K562 (cell line): ENCODE measurements around the gene TANK. TPM values are rescaled to one million over a fixed set of nuclear protein-coding genes. Genes with fewer than 3 reads are reported as not detected.

Source experiments
- ATAC-seq: fragments of 200-7000 bp; cut with Tn5 transposase; 3 replicates; pipeline ENCODE4 v1.9.1; 2020; ENCODE audit warnings: moderate library complexity
- BruUV-seq: library from RNA; stranded (reverse); fragments of 400-500 nt; replicated peaks from 2 replicates; lab custom pipeline; 2021; lab: Mats Ljungman, UMichigan
- CTCF ChIA-PET: fragments of 300-600 bp; formaldehyde crosslinking; extraction: SDS; loops from one replicate; lab custom pipeline; 2021; ENCODE audit warnings: low intra/inter-chr PET ratio; lab: Yijun Ruan, JAX
- POLR2A ChIA-PET: fragments of 300-600, 350-650 bp; sonication (Branson Sonifier 250); formaldehyde crosslinking; extraction: SDS; loops from one replicate; lab custom pipeline; 2021; ENCODE audit warnings: antibody characterized with exemption, inconsistent platforms; lab: Yijun Ruan, JAX
- DNase-seq, 4 experiments: peaks; one replicate each; pipeline versions ENCODE4 v3.0.0 to v3.0.0-alpha.2; 2011 to 2018; ENCODE audit warnings: low spot score in 3 of 4, mixed read lengths in 3 of 4; ENCODE audit errors: extremely low read depth in 1 of 4
- FAIRE-seq: peaks from 2 replicates; lab custom pipeline; 2011; peaks lifted over from hg19 to GRCh38; lab: Jason Lieb, UNC
- H2AFZ ChIP-seq: 2 replicates; pipeline ENCODE4 v1.6.0; 2011; ENCODE audit warnings: low read depth, low read length, control low read depth, inconsistent platforms
- H3K27ac ChIP-seq: fragments of 200-600 bp; 3 replicates; pipeline ENCODE4 v1.8.0; 2011; ENCODE audit warnings: low read depth, mild to moderate bottlenecking, control low read depth, inconsistent platforms, low read length, moderate library complexity, mixed read lengths; ENCODE audit errors: extremely low read depth
- H3K27me3 ChIP-seq, 2 experiments: fragments of 300-600 bp in 1 of 2; 2 replicates in 1 of 2; 3 replicates in 1 of 2; pipeline versions ENCODE4 v1.6.0 to v1.8.0; 2011; ENCODE audit warnings: inconsistent platforms in 2 of 2, low read length in 2 of 2, mild to moderate bottlenecking in 1 of 2, mixed read lengths in 1 of 2, moderate library complexity in 1 of 2; ENCODE audit not compliant: control insufficient read depth in 2 of 2, insufficient read depth in 2 of 2
- H3K36me3 ChIP-seq: fragments of 300-600 bp; 3 replicates; pipeline ENCODE4 v1.8.0; 2011; ENCODE audit warnings: mild to moderate bottlenecking, low read length, inconsistent platforms; ENCODE audit not compliant: control insufficient read depth, insufficient read depth
- H3K4me1 ChIP-seq, 2 experiments: fragments of 200-600 bp in 1 of 2; replicated peaks in 1 of 2; 2 replicates in 1 of 2; 3 replicates in 1 of 2; pipeline versions ENCODE4 v1.5.1 to v1.8.0; 2011; ENCODE audit warnings: inconsistent platforms in 2 of 2, low read length in 2 of 2, mild to moderate bottlenecking in 1 of 2, mixed read lengths in 1 of 2, moderate library complexity in 1 of 2; ENCODE audit not compliant: control insufficient read depth in 2 of 2, insufficient read depth in 2 of 2
- H3K4me2 ChIP-seq: 2 replicates; pipeline ENCODE4 v1.6.1; 2011; ENCODE audit warnings: low read length, control low read depth, inconsistent platforms, mixed read lengths; ENCODE audit not compliant: insufficient read depth
- H3K4me3 ChIP-seq: fragments of 200-600 bp; sonication (generic), shearing (Covaris generic); 2 replicates; pipeline ENCODE4 v1.5.1; 2016; ENCODE audit warnings: control low read depth, inconsistent platforms
- H3K79me2 ChIP-seq: fragments of 200-600 bp; 3 replicates; pipeline ENCODE4 v1.8.0; 2011; ENCODE audit warnings: low read length, inconsistent platforms; ENCODE audit not compliant: control insufficient read depth, insufficient read depth
- H3K9ac ChIP-seq, 2 experiments: 2 replicates each; pipeline versions ENCODE4 v1.6.0 to v1.6.1; 2011; ENCODE audit warnings: low read depth in 2 of 2, low read length in 2 of 2, control low read depth in 1 of 2, inconsistent platforms in 1 of 2, mild to moderate bottlenecking in 1 of 2, mixed read lengths in 1 of 2; ENCODE audit not compliant: insufficient read depth in 1 of 2
- H3K9me1 ChIP-seq: one replicate; pipeline ENCODE4 v1.6.0; 2011; ENCODE audit warnings: inconsistent platforms, mild to moderate bottlenecking, low read length, moderate library complexity; ENCODE audit not compliant: control insufficient read depth, insufficient read depth
- H3K9me3 ChIP-seq: replicated peaks from 2 replicates; pipeline ENCODE4 v1.5.1; 2011; ENCODE audit warnings: low read depth, low read length, inconsistent platforms; ENCODE audit not compliant: control insufficient read depth, insufficient read depth
- H4K20me1 ChIP-seq: replicated peaks from 2 replicates; pipeline ENCODE4 v1.6.1; 2011; ENCODE audit warnings: low read length, inconsistent platforms, mixed read lengths; ENCODE audit not compliant: control insufficient read depth, insufficient read depth
- ARID3A ChIP-seq: IDR thresholded peaks from 2 replicates; pipeline ENCODE4 v1.6.1; 2012; ENCODE audit warnings: low read depth, low read length, improper control_type of control experiment, borderline replicate concordance
- CSDE1 ChIP-seq, 2 experiments: fragments of 450-650 bp; IDR thresholded peaks; 2 replicates each; pipeline ENCODE4 v1.6.1; 2016; ENCODE audit warnings: mild to moderate bottlenecking in 1 of 2
- E2F1 ChIP-seq: sonication (generic); formaldehyde crosslinking; IDR thresholded peaks from 2 replicates; pipeline ENCODE4 v1.8.1; 2023; ENCODE audit warnings: mild to moderate bottlenecking, missing genetic modification reagents, moderate library complexity
- HINFP ChIP-seq: fragments of 450-650 bp; conservative IDR thresholded peaks from 2 replicates; pipeline ENCODE4 v1.6.1; 2016; ENCODE audit warnings: missing genetic modification characterization, low read depth, mild to moderate bottlenecking, control low read depth, missing compliant biosample characterization
- MTF1 ChIP-seq: fragments of 250-450 bp; sonication (Bioruptor Pico); IDR thresholded peaks from 2 replicates; pipeline ENCODE4 v1.9.0; 2021; ENCODE audit warnings: moderate library complexity, mild to moderate bottlenecking, inconsistent platforms, borderline replicate concordance
- NR0B1 ChIP-seq: fragments of 450-650 bp; IDR thresholded peaks from one replicate; pipeline ENCODE4 v1.6.1; 2018; ENCODE audit warnings: mild to moderate bottlenecking, moderate library complexity; ENCODE audit not compliant: partially characterized antibody
- RNF2 ChIP-seq: sonication (generic); IDR thresholded peaks from 2 replicates; pipeline ENCODE4 v1.6.1; 2016
- SIRT6 ChIP-seq: IDR thresholded peaks from one replicate; pipeline ENCODE4 v1.6.1; 2012; ENCODE audit warnings: low read depth, mild to moderate bottlenecking, control low read depth, inconsistent platforms, low read length, moderate library complexity
- TSC22D4 ChIP-seq: fragments of 450-650 bp; IDR thresholded peaks from 2 replicates; pipeline ENCODE4 v1.6.1; 2016; ENCODE audit warnings: missing genetic modification characterization, missing biosample characterization, control low read depth
- ZNF592 ChIP-seq: fragments of 450-650 bp; IDR thresholded peaks from 2 replicates; pipeline ENCODE4 v1.6.1; 2017; ENCODE audit warnings: antibody characterized with exemption, mild to moderate bottlenecking
- WGBS: fragments of 100-300 bp; shearing (Covaris generic); methylation state at CpG from one replicate; pipeline ENCODE4 v1.1.6; 2016; ENCODE audit warnings: low coverage, mixed read lengths; ENCODE audit not compliant: insufficient coverage; ENCODE audit errors: missing lambda C conversion rate; 5-methylcytosine and 5-hydroxymethylcytosine counted together
- in situ Hi-C: fragments of 300-500 bp; cut with MboI; formaldehyde crosslinking; loops from 4 replicates; pipeline ENCODE4 v1.15.0; 2018; ENCODE audit warnings: inconsistent platforms, mixed read lengths
- intact Hi-C: fragments of 100-400 bp; cut with micrococcal nuclease; formaldehyde crosslinking; loops from 2 replicates; pipeline ENCODE4 v1.14.2; 2022
- polyA plus RNA-seq, 8 experiments: library from polyadenylated mRNA; depleted of rRNA in 4 of 8; stranded (reverse) in 5 of 8; unstranded in 3 of 8; fragments of >200 nt; fragmentation: Nextera tagmentation in 2 of 8; fragmentation: Illumina TruSeq in 1 of 8; extraction: Ambion mirVana in 2 of 8; extraction: Trizol in 1 of 8; gene quantifications; 2 replicates each; pipeline versions ENCODE4 v1.2.1 to v1.2.3, GENCODE V29; 2011 to 2014; ENCODE audit warnings: inconsistent platforms in 1 of 8, missing spikeins in 1 of 8
- total RNA-seq, 7 experiments: library from RNA; depleted of rRNA in 6 of 7; stranded (reverse); fragments of >200 nt in 6 of 7; fragmentation: Illumina TruSeq in 2 of 7; extraction: Trizol in 2 of 7; gene quantifications; 2 replicates each; pipeline versions ENCODE4 v1.2.1 to v1.2.3, GENCODE V29; 2011 to 2021; ENCODE audit warnings: low replicate concordance in 1 of 7

Gene TANK
- total and polyA plus RNA-seq, 9 of the 15 experiments (the other 6 are each of a cell fraction or from before 2014, with no cell fraction given): 43.0 to 91.5 (median 54.4) TPM

GRCh38 chr2:161243312-161243711 lies 83.1 kb downstream of the TANK start:
- in situ Hi-C loops: no loop called here
- Histone ChIP-seq H3K4me2 (no peak overlapping the region), H3K27me3 (no peaks in the 10 kb centered on the region; a peak in 1 of 5 replicates), H3K36me3 (no peaks in the 10 kb centered on the region), H3K9ac (no peak overlapping the region), H4K20me1 (no peaks in the 10 kb centered on the region), H3K79me2 (no peaks in the 10 kb centered on the region), H3K9me3 (no peaks in the 10 kb centered on the region), H3K4me3 (no peak overlapping the region), H3K4me1 (peaks cover 2 to 3% of the 10 kb centered on the region in 2 experiments; a peak in 2 of 5 replicates), H2AFZ (peak overlapping the region; percentile 29; the same call in 1 of the 2 replicates), H3K27ac (no peak overlapping the region), H3K9me1 (no peaks in the 10 kb centered on the region)
- TF ChIP-seq ZNF592: no peak
- no peak for TF ChIP-seq SIRT6
- TF ChIP-seq ARID3A: no peak
- no peak for TF ChIP-seq CSDE1 (IDR thresholded peaks at IDR 0.05)
- TF ChIP-seq HINFP (tag): no peak
- TF ChIP-seq NR0B1: no peak
- no peak for TF ChIP-seq E2F1 (CRISPR knock-in tag)
- TF ChIP-seq TSC22D4 (tag): no peak
- no peak for TF ChIP-seq RNF2
- TF ChIP-seq MTF1: no peak
- FAIRE-seq (no peak), DNase-seq (no peak), ATAC-seq (peak; percentile 37)
- whole genome bisulfite sequencing: 7% methylated on average over 3 of the region's 3 CpGs
- CTCF ChIA-PET: no interaction called here
- POLR2A ChIA-PET: interaction anchor here (1.1 to 1.3 kb wide), 2 partner anchors 10 to 80 kb away, joined by 3 to 5 read pairs; no protein-coding TSS in a partner anchor
- no TSS peak for BruUV-seq
- intact Hi-C loops: no loop called here
